Psoas muscle (tissue), 8 donors: Measurements from ENCODE around the gene TGM1. TPM values are rescaled to one million over a fixed set of nuclear protein-coding genes. Genes with fewer than 3 reads are reported as not detected.
"Not testable (repeated sequence)": the region's sequence is repeated elsewhere in the genome, so short reads cannot be mapped to it uniquely, and the experiment has no call there.

Experiments
- ATAC-seq, 4 donors: fragments of 200-7000 bp; cut with Tn5 transposase; one replicate each; pipeline ENCODE4 v1.9.1; 2020; ENCODE audit warnings: moderate library complexity in 3 of 4, mild to moderate bottlenecking in 2 of 4
- DNase-seq, 2 donors: peaks; one replicate each; pipeline ENCODE4 v3.0.0-alpha.2; 2020
- H3K27ac ChIP-seq: fragments of 200-600 bp; one replicate; pipeline ENCODE4 v1.8.0; 2022
- H3K27me3 ChIP-seq, 3 donors: fragments of 200-600 bp in 1 of 3; one replicate each; pipeline versions ENCODE4 v1.6.1 to v1.8.0; 2013 to 2022; ENCODE audit warnings: low read length in 2 of 3, mild to moderate bottlenecking in 2 of 3, moderate library complexity in 1 of 3; ENCODE audit not compliant: insufficient read depth in 3 of 3
- H3K36me3 ChIP-seq, 2 donors: fragments of 200-600 bp in 1 of 2; one replicate each; pipeline versions ENCODE4 v1.6.1 to v1.8.0; 2013 to 2022; ENCODE audit warnings: low read depth in 1 of 2, mild to moderate bottlenecking in 1 of 2, moderate library complexity in 1 of 2; ENCODE audit not compliant: insufficient read depth in 1 of 2
- H3K4me1 ChIP-seq: fragments of 200-600 bp; one replicate; pipeline ENCODE4 v1.8.0; 2022
- H3K4me3 ChIP-seq: fragments of 200-600 bp; one replicate; pipeline ENCODE4 v1.8.0; 2022; ENCODE audit warnings: mild to moderate bottlenecking
- H3K9me3 ChIP-seq: fragments of 200-600 bp; one replicate; pipeline ENCODE4 v1.8.0; 2022
- WGBS, 3 donors: extraction: QIAGEN DNeasy Blood & Tissue Kit; methylation state at CpG; one replicate each; pipeline versions ENCODE4 v1.1.6 to v1.1.7; 2013; 5-methylcytosine and 5-hydroxymethylcytosine counted together
- intact Hi-C, 2 donors: fragments of 100-400 bp; cut with DNase I; formaldehyde crosslinking; loops; one replicate each; pipeline versions ENCODE4 v1.11.0 to v1.14.2; 2022
- polyA plus RNA-seq, 3 donors: library from polyadenylated mRNA; stranded (reverse); fragments of 200-250 nt; gene quantifications; one replicate each; pipeline ENCODE4 v1.2.3, GENCODE V29; 2013
- total RNA-seq, 4 donors: library from RNA; stranded (reverse); fragmentation: NEBNext Ultra II Directional in 2 of 4; extraction: Animal tissue kit (Norgen Biotek cat#: 25700) in 2 of 4; gene quantifications; one replicate each; pipeline versions ENCODE4 v1.2.1 to v1.2.4, GENCODE V29; 2021 to 2023
- TF ChIP-seq, protein P1 (sequence below): fragments of 200-600 bp; IDR thresholded peaks from one replicate; pipeline ENCODE4 v1.8.0; 2022; ENCODE audit warnings: antibody characterized with exemption
- donor health status: healthy with polysubstance abuse.
- donor health status: DM: no; HTN: no; CAD: no; lungs with moderate emphysema.
- donor health status: Bipolar disorder and iron deficiency.
- donor health status: healthy.
- donor health status: DM: yes; HTN: yes; CAD: no.
- donor health status: DM: no; HTN: no; CAD: no.
- donor health status: DM: no; HTN: no; CAD: no.
- donor health status: DM: yes; HTN: yes; CAD: no.

Gene TGM1
- total and polyA plus RNA-seq, 7 donors = 0.17 to 1.3 (median 0.41) TPM; not detected in 1

DNA sequence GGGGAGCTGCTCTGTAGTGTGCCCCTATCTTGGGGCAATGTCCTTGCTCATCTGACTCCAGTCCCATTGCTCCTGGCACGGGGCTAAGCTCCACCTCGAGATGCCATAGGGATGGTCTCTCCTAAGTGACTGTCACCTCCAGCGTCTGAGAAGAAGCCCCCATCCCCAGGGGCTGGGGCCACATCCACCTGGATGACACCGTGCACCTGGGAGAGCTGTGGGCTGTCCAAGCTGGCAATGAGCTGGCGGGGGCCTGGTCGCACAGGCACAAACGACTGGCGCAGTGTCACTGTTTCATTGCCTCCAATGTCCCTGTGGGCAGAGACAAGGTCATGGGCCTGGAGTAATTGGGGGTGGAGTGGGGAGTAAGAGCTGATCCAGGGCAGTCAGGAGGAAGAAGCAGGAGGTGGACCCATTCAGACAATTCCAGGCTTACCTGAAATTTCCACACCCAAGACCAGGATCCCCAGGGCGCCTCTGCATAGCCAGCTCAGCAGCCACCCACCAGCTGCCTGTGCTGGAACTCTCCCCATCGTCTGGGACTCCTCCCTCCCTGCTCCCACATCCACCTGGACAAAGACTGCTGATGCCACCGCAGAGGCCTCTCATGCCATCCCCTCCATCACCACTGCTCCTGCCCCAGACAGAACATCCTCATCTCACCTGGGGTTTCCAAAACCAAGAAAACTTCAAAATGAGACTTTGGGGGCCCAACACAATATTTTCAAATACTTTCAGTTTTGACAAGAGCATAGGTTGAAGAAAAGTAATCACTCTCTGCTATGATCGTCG lies 13.6 kb downstream of the TGM1 start:
- Histone ChIP-seq H3K27me3 (no peaks in the 10 kb centered on the region), H3K9me3 (no peaks in the 10 kb centered on the region), H3K4me1 (no peaks in the 10 kb centered on the region), H3K36me3 (no peaks in the 10 kb centered on the region), H3K4me3 (no peak overlapping the region), H3K27ac (no peak overlapping the region)
- no peak for ATAC-seq
- intact Hi-C loops = loop anchor here in 1 of 2 donors (10.0 kb wide), 1 partner anchor 185 kb away; no protein-coding TSS in a partner anchor
- WGBS, 3 donors = 72 to 77% (median 72%) methylated on average over 13 of the region's 13 CpGs
- TF ChIP-seq, protein P1, sequence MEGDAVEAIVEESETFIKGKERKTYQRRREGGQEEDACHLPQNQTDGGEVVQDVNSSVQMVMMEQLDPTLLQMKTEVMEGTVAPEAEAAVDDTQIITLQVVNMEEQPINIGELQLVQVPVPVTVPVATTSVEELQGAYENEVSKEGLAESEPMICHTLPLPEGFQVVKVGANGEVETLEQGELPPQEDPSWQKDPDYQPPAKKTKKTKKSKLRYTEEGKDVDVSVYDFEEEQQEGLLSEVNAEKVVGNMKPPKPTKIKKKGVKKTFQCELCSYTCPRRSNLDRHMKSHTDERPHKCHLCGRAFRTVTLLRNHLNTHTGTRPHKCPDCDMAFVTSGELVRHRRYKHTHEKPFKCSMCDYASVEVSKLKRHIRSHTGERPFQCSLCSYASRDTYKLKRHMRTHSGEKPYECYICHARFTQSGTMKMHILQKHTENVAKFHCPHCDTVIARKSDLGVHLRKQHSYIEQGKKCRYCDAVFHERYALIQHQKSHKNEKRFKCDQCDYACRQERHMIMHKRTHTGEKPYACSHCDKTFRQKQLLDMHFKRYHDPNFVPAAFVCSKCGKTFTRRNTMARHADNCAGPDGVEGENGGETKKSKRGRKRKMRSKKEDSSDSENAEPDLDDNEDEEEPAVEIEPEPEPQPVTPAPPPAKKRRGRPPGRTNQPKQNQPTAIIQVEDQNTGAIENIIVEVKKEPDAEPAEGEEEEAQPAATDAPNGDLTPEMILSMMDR = no peak
- DNase-seq = no peak

GRCh38 chr14:24247422-24247821 lies 15.6 kb downstream of the TGM1 start:
- Histone ChIP-seq H3K4me3 (no peak overlapping the region), H3K27ac (no peak overlapping the region), H3K27me3 (no peaks in the 10 kb centered on the region), H3K36me3 (no peaks in the 10 kb centered on the region), H3K4me1 (peaks cover 3% of the 10 kb centered on the region), H3K9me3 (no peaks in the 10 kb centered on the region)
- 69 to 79% (median 73%) methylated on average over 7 of the region's 7 CpGs for WGBS, 3 donors
- ATAC-seq = no peak
- TF ChIP-seq, protein P1 = no peak
- intact Hi-C loops = loop anchor here in 1 of 2 donors (10.0 kb wide), 1 partner anchor 187 kb away; no protein-coding TSS in a partner anchor
- DNase-seq = no peak

GRCh38 chr14:24246765-24247212 lies 16.2 kb downstream of the TGM1 start:
- Histone ChIP-seq H3K36me3 (no peaks in the 10 kb centered on the region), H3K9me3 (no peaks in the 10 kb centered on the region), H3K27me3 (no peaks in the 10 kb centered on the region), H3K4me1 (peaks cover 3% of the 10 kb centered on the region), H3K27ac (no peak overlapping the region), H3K4me3 (no peak overlapping the region)
- ATAC-seq (no peak), DNase-seq (no peak)
- 74 to 90% (median 83%) methylated on average over 3 of the region's 3 CpGs for WGBS, 3 donors
- intact Hi-C loops = loop anchor here in 1 of 2 donors (10.0 kb wide), 1 partner anchor 188 kb away; no protein-coding TSS in a partner anchor
- TF ChIP-seq, protein P1 = no peak

DNA sequence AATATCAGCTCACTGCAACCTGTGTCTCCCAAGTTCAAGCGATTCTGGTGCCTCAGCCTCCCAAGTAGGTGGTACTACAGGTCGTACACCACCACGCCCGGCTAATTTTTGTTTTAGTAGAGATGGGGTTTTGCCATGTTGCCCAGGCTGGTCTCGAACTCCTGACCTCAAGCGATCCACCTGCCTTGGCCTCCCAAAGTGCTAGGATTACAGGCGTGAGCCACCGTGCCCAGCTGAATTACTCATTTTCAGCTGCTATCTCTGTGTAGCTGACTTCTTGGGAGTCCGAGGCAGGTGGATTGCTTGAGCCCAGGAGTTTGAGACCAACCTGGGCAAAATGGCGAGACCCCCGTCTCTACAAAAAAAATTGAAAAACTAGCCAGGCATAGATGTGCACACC lies 17.6 kb downstream of the TGM1 start:
- 85 to 92% (median 91%) methylated on average over 11 of the region's 11 CpGs for WGBS, 3 donors
- not testable (repeated sequence) for DNase-seq

DNA sequence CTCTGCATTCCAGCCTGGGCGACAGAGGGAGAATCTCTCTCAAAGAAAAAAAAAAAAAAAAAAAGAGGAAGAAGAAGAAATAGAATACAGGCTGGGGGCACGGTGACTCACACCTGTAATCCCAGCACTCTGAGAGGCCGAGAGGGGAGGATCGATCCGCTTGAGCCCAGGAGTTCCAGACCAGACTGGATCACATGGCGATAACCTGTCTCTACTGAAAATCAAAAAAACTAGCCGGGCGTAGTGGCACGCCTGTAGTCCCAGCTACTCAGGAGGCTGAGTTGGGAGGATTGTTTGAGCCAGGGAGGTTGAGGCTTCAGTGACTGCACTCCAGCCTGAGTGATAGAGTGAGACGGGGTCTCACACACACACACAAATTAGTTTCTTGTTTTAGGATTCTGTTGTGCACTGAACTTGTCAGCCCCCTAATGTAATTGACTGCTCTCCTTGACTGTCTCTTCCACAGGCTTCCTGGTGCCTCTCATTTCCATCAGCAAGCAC lies 19.6 kb downstream of the TGM1 start:
- DNase-seq (peak in 1 of 2 donors; percentile 64), ATAC-seq (peak in 1 of 4 donors; percentile 0)
- intact Hi-C loops = loop anchor here (1.0 to 10.0 kb wide), 4 partner anchors 27 to 194 kb away; partner anchors contain the start of gene RABGGTA (in 1 of the 2)
- Histone ChIP-seq H3K9me3 (no peaks in the 10 kb centered on the region), H3K36me3 (peaks cover 13 to 32% of the 10 kb centered on the region in 2 donors), H3K4me3 (peak overlapping the region; percentile 71), H3K4me1 (peaks cover 32% of the 10 kb centered on the region), H3K27ac (peak overlapping the region; percentile 92), H3K27me3 (no peaks in the 10 kb centered on the region)
- WGBS, 3 donors = 57 to 66% (median 60%) methylated on average over 10 of the region's 10 CpGs
- TF ChIP-seq, protein P1 = no peak

More for the DNA sequence above, 17.6 kb downstream of the TGM1 start:
- not testable (repeated sequence) for ATAC-seq, H3K9me3 ChIP-seq, H3K27ac ChIP-seq, H3K4me3 ChIP-seq, H3K27me3 ChIP-seq
- intact Hi-C loops = loop anchor here in 1 of 2 donors (2.0 to 10.0 kb wide), 2 partner anchors 53 to 189 kb away; partner anchors contain the start of genes DHRS1 and NOP9
- Histone ChIP-seq H3K4me1 (peaks cover 16% of the 10 kb centered on the region), H3K36me3 (peaks cover 6 to 12% of the 10 kb centered on the region in 2 donors)
